GM12878 (cell line): ENCODE measurements around the gene SETD7.

Experiments
- CREB1 ChIP-seq: IDR thresholded peaks from 2 replicates; pipeline ENCODE4 v1.6.1; 2012; ENCODE audit warnings: low read depth, mild to moderate bottlenecking, inconsistent platforms
- HCFC1 ChIP-seq: fragments of 150-350 bp; IDR thresholded peaks from 2 replicates; pipeline ENCODE4 v1.6.1; 2014; ENCODE audit warnings: low read length
- NFYB ChIP-seq: IDR thresholded peaks from 2 replicates; pipeline ENCODE4 v1.6.1; 2011; ENCODE audit warnings: low read depth, mild to moderate bottlenecking, low read length, improper control_type of control experiment, moderate library complexity; ENCODE audit not compliant: insufficient read depth
- RAD21 ChIP-seq: IDR thresholded peaks from 2 replicates; pipeline ENCODE4 v1.6.1; 2011; ENCODE audit warnings: mild to moderate bottlenecking, low read depth, low read length, moderate library complexity; ENCODE audit not compliant: insufficient read depth
- TF ChIP-seq, protein P1 (sequence below), 3 experiments: IDR thresholded peaks in 2 of 3; conservative IDR thresholded peaks in 1 of 3; 2 replicates each; pipeline ENCODE4 v1.5.1; 2011; ENCODE audit warnings: low read depth in 3 of 3, low read length in 3 of 3, mild to moderate bottlenecking in 3 of 3, control low read depth in 2 of 3, moderate library complexity in 2 of 3, inconsistent platforms in 1 of 3, mixed read lengths in 1 of 3; ENCODE audit not compliant: control insufficient read depth in 2 of 3, insufficient read depth in 1 of 3; ENCODE audit errors: extremely low read depth in 1 of 3
- TF ChIP-seq, protein P2 (sequence below): IDR thresholded peaks from 2 replicates; pipeline ENCODE4 v1.6.1; 2012; ENCODE audit warnings: low read depth, low read length, improper control_type of control experiment

DNA sequence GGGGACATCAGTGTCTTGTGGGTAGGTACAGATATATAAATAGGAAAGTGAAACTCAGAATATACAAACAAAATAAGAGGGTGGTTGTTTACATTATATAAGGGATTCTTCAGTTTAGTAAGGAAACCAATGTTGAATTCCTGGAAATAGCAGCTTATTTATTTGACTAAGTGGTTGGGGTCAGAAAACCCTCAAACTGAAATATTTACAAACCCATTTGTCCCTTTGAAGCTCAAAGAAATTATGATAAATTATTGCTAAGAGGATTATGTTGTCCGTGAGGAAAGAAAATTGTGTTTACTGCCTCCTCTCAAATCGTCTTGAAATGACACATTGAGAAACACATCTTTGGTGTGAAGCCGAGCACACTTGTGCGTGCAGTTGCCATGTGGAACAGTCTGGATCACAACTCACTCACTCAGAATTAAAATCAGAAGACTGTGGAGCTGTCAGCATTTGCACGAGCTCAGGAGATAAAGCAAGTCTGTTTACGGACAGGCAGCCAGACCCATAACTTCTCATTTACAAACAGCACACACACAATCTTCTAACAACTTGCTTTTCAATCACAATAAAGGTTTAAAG lies 46.8 kb upstream of the SETD7 start:
- TF ChIP-seq RAD21 = no peak
- TF ChIP-seq NFYB = no peak
- TF ChIP-seq, protein P1, sequence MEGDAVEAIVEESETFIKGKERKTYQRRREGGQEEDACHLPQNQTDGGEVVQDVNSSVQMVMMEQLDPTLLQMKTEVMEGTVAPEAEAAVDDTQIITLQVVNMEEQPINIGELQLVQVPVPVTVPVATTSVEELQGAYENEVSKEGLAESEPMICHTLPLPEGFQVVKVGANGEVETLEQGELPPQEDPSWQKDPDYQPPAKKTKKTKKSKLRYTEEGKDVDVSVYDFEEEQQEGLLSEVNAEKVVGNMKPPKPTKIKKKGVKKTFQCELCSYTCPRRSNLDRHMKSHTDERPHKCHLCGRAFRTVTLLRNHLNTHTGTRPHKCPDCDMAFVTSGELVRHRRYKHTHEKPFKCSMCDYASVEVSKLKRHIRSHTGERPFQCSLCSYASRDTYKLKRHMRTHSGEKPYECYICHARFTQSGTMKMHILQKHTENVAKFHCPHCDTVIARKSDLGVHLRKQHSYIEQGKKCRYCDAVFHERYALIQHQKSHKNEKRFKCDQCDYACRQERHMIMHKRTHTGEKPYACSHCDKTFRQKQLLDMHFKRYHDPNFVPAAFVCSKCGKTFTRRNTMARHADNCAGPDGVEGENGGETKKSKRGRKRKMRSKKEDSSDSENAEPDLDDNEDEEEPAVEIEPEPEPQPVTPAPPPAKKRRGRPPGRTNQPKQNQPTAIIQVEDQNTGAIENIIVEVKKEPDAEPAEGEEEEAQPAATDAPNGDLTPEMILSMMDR (IDR thresholded peaks at IDR 0.05 in 2 of 3, conservative IDR thresholded peaks at IDR 0.05 in 1 of 3; ENCODE audit: control insufficient read depth in 2 of 3, extremely low read depth in 1 of 3, insufficient read depth in 1 of 3, low read depth in 3 of 3, low read length in 3 of 3) = 0 out of 6 replicates have a peak, but pooled peaks of 1 of the 3 experiments have one; percentile 1
- TF ChIP-seq, protein P2, sequence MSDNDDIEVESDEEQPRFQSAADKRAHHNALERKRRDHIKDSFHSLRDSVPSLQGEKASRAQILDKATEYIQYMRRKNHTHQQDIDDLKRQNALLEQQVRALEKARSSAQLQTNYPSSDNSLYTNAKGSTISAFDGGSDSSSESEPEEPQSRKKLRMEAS = no peak
- no peak for TF ChIP-seq CREB1
- no peak for TF ChIP-seq HCFC1
